IMR-90 (cell line): ENCODE data around the gene IRF2. TPM values are rescaled to one million over a fixed set of nuclear protein-coding genes. Genes with fewer than 3 reads are reported as not detected.

Experiments
- ATAC-seq: fragments of 200-7000 bp; cut with Tn5 transposase; 2 replicates; pipeline ENCODE4 v1.9.1; 2020; ENCODE audit warnings: low read depth, mild to moderate bottlenecking, moderate library complexity
- BruUV-seq: library from RNA; stranded (reverse); fragments of 400-500 nt; replicated peaks from 2 replicates; lab custom pipeline; 2021; lab: Mats Ljungman, UMichigan
- CTCF ChIA-PET: fragments of 300-600 bp; formaldehyde crosslinking; extraction: SDS; loops from one replicate; lab custom pipeline; 2021; ENCODE audit warnings: antibody characterized with exemption; lab: Yijun Ruan, JAX
- POLR2A ChIA-PET: fragments of 300-600 bp; sonication (Branson Sonifier 250); formaldehyde crosslinking; loops from one replicate; lab custom pipeline; 2022; ENCODE audit warnings: antibody characterized with exemption; ENCODE audit not compliant: unreplicated experiment; lab: Charles Lee
- DNase-seq: peaks from one replicate; pipeline ENCODE4 v3.0.0; 2013
- H2AFZ ChIP-seq: replicated peaks from 2 replicates; pipeline ENCODE3; 2013; ENCODE audit warnings: low read length, mild to moderate bottlenecking; ENCODE audit not compliant: poor library complexity
- H2AK5ac ChIP-seq: 2 replicates; pipeline ENCODE4 v1.6.1; 2013; ENCODE audit warnings: low read depth, low read length, inconsistent platforms
- H2AK9ac ChIP-seq: replicated peaks from 2 replicates; pipeline ENCODE3; 2013; ENCODE audit warnings: mild to moderate bottlenecking, low read depth, low read length, moderate library complexity; ENCODE audit not compliant: poor library complexity
- H2BK120ac ChIP-seq: 2 replicates; pipeline ENCODE4 v1.6.1; 2013; ENCODE audit warnings: low read depth, low read length, inconsistent platforms
- H2BK15ac ChIP-seq: 3 replicates; pipeline ENCODE4 v1.6.1; 2013; ENCODE audit warnings: low read depth, low read length, inconsistent platforms
- H2BK20ac ChIP-seq: 2 replicates; pipeline ENCODE4 v1.6.1; 2013; ENCODE audit warnings: low read depth, mild to moderate bottlenecking, inconsistent platforms, low read length, moderate library complexity
- H2BK5ac ChIP-seq: 2 replicates; pipeline ENCODE4 v1.6.1; 2013; ENCODE audit warnings: mild to moderate bottlenecking, low read depth, low read length, inconsistent platforms; ENCODE audit not compliant: poor library complexity, severe bottlenecking
- H3K14ac ChIP-seq: replicated peaks from 2 replicates; pipeline ENCODE4 v1.6.1; 2013; ENCODE audit warnings: low read depth, low read length, inconsistent platforms
- H3K18ac ChIP-seq: 2 replicates; pipeline ENCODE4 v1.6.1; 2013; ENCODE audit warnings: low read depth, low read length, control low read depth
- H3K23ac ChIP-seq: 2 replicates; pipeline ENCODE4 v1.6.1; 2013; ENCODE audit warnings: low read depth, low read length, inconsistent platforms
- H3K27ac ChIP-seq: 2 replicates; pipeline ENCODE4 v1.5.1; 2013; ENCODE audit warnings: mild to moderate bottlenecking, control low read depth, low read length; ENCODE audit not compliant: insufficient read depth
- H3K27me3 ChIP-seq: 2 replicates; pipeline ENCODE4 v1.6.1; 2013; ENCODE audit warnings: low read length; ENCODE audit not compliant: control insufficient read depth, insufficient read depth
- H3K36me3 ChIP-seq: 2 replicates; pipeline ENCODE4 v1.6.1; 2013; ENCODE audit warnings: low read length, mixed read lengths; ENCODE audit not compliant: control insufficient read depth, insufficient read depth
- H3K4ac ChIP-seq: 2 replicates; pipeline ENCODE4 v1.6.1; 2013; ENCODE audit warnings: low read depth, low read length, inconsistent platforms
- H3K4me1 ChIP-seq: 2 replicates; pipeline ENCODE4 v1.6.1; 2013; ENCODE audit warnings: low read length, mixed read lengths; ENCODE audit not compliant: control insufficient read depth, insufficient read depth
- H3K4me2 ChIP-seq: 2 replicates; pipeline ENCODE4 v1.6.1; 2013; ENCODE audit warnings: low read depth, mild to moderate bottlenecking, control low read depth, low read length, moderate library complexity
- H3K4me3 ChIP-seq: 2 replicates; pipeline ENCODE4 v1.5.1; 2013; ENCODE audit warnings: low read depth, mild to moderate bottlenecking, control low read depth, low read length, moderate library complexity; ENCODE audit not compliant: insufficient read depth
- H3K56ac ChIP-seq: 2 replicates; pipeline ENCODE4 v1.6.1; 2013; ENCODE audit warnings: low read length, inconsistent platforms; ENCODE audit not compliant: insufficient read depth; ENCODE audit errors: extremely low read depth
- H3K79me1 ChIP-seq, 2 experiments: 2 replicates each; pipeline ENCODE4 v1.6.1; 2013; ENCODE audit warnings: low read length in 2 of 2, inconsistent platforms in 1 of 2, low read depth in 1 of 2
- H3K9ac ChIP-seq: 2 replicates; pipeline ENCODE4 v1.6.1; 2013; ENCODE audit warnings: low read depth, low read length, control low read depth
- H3K9me1 ChIP-seq: 2 replicates; pipeline ENCODE4 v1.6.1; 2013; ENCODE audit warnings: low read length, inconsistent platforms; ENCODE audit not compliant: insufficient read depth
- H3K9me3 ChIP-seq: 2 replicates; pipeline ENCODE4 v1.6.1; 2013; ENCODE audit warnings: low read length; ENCODE audit not compliant: control insufficient read depth, insufficient read depth
- H4K20me1 ChIP-seq: 2 replicates; pipeline ENCODE4 v1.6.1; 2013; ENCODE audit warnings: low read length, inconsistent platforms; ENCODE audit not compliant: insufficient read depth
- H4K5ac ChIP-seq: 2 replicates; pipeline ENCODE4 v1.6.1; 2013; ENCODE audit warnings: mild to moderate bottlenecking, low read depth, low read length, control low read depth
- H4K8ac ChIP-seq, 2 experiments: 2 replicates each; pipeline ENCODE4 v1.6.1; 2013; ENCODE audit warnings: low read depth in 2 of 2, low read length in 2 of 2, control low read depth in 1 of 2, inconsistent platforms in 1 of 2
- H4K91ac ChIP-seq: 2 replicates; pipeline ENCODE4 v1.6.1; 2013; ENCODE audit warnings: low read depth, low read length, inconsistent platforms; ENCODE audit not compliant: insufficient read depth
- BHLHE40 ChIP-seq: fragments of 150-350 bp; IDR thresholded peaks from 2 replicates; pipeline ENCODE4 v1.6.1; 2016; ENCODE audit warnings: mild to moderate bottlenecking, low read depth, low read length
- CEBPB ChIP-seq: IDR thresholded peaks from 2 replicates; pipeline ENCODE4 v1.6.1; 2012; ENCODE audit warnings: low read depth, low read length, improper control_type of control experiment
- CHD1 ChIP-seq: IDR thresholded peaks from 2 replicates; pipeline ENCODE4 v1.6.1; 2012; ENCODE audit warnings: low read depth, low read length, improper control_type of control experiment
- CTCF ChIP-seq: conservative IDR thresholded peaks from 2 replicates; pipeline ENCODE4 v1.5.1; 2012; ENCODE audit warnings: mild to moderate bottlenecking, low read depth, low read length, improper control_type of control experiment
- FOS ChIP-seq: fragments of 150-350 bp; IDR thresholded peaks from 2 replicates; pipeline ENCODE4 v1.6.1; 2016; ENCODE audit warnings: low read depth, low read length
- MAFK ChIP-seq: IDR thresholded peaks from 2 replicates; pipeline ENCODE4 v1.6.1; 2012; ENCODE audit warnings: low read depth, low read length, improper control_type of control experiment
- POLR2A ChIP-seq: IDR thresholded peaks from 2 replicates; pipeline ENCODE4 v1.6.1; 2012; ENCODE audit warnings: mild to moderate bottlenecking, low read depth, low read length
- RAD21 ChIP-seq: IDR thresholded peaks from 2 replicates; pipeline ENCODE4 v1.6.1; 2012; ENCODE audit warnings: low read length, improper control_type of control experiment
- USF2 ChIP-seq: fragments of 150-350 bp; IDR thresholded peaks from 2 replicates; pipeline ENCODE4 v1.6.1; 2017; ENCODE audit warnings: mild to moderate bottlenecking, antibody characterized with exemption, low read length, low read depth
- WGBS, 2 experiments: methylation state at CpG; one replicate each; pipeline versions ENCODE4 v1.1.5 to v1.1.7; 2013; ENCODE audit warnings: missing lambda C conversion rate in 2 of 2; ENCODE audit not compliant: insufficient read length in 1 of 2; ENCODE audit errors: extremely low coverage in 2 of 2; 5-methylcytosine and 5-hydroxymethylcytosine counted together
- dilution Hi-C: fragments of 300-500 bp; cut with HindIII; formaldehyde crosslinking; loops from one replicate; pipeline ENCODE4 v1.14.3; 2018; ENCODE audit warnings: low sequenced_read_pairs; ENCODE audit not compliant: unreplicated experiment
- in situ Hi-C: fragments of 300-500 bp; cut with MboI; formaldehyde crosslinking; loops from 3 replicates; pipeline ENCODE4 v1.14.3; 2019; ENCODE audit warnings: low sequenced_read_pairs, inconsistent platforms, mixed read lengths
- intact Hi-C: fragments of 100-400 bp; cut with micrococcal nuclease; formaldehyde crosslinking; loops from 2 replicates; pipeline ENCODE4 v1.10.0; 2022
- polyA plus RNA-seq, 3 experiments: library from polyadenylated mRNA; depleted of rRNA; stranded (reverse); fragments of >200 nt; gene quantifications; 2 replicates each; pipeline ENCODE4 v1.2.3, GENCODE V29; 2012; ENCODE audit warnings: low replicate concordance in 1 of 3
- total RNA-seq: library from RNA; depleted of rRNA; stranded (reverse); fragments of >200 nt; gene quantifications from 2 replicates; pipeline ENCODE4 v1.2.3, GENCODE V29; 2012

The IRF2 gene
- total and polyA plus RNA-seq, 2 of the 4 experiments (the other 2 are of a cell fraction): 16.5 to 21.9 TPM

DNA sequence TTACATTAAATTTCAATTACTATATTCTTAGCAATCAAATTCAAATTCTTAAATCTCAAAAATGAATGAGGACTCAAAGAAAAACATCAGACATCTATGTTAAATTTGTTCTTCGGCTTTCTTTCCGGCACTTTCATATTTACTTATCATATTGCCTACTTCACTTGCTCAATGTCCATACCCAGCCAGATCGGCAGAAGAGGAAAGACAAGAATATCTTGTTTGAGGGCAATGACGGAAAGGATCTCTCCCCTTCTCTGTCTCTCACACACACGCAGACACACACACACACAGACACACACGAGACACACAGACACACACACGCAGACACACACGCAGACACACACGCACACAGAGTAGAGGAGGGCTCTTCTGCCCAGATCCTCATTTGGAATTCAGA, 13.2 kb upstream of the IRF2 start:
- H4K8ac ChIP-seq: no peak overlapping the region; a peak in 1 of 4 replicates
- 0 out of 2 replicates have a peak overlapping the region, but pooled peaks have one; percentile 38 for H3K23ac ChIP-seq
- no peak overlapping the region for H2BK5ac ChIP-seq
- no peaks in the 10 kb centered on the region for H3K9me3 ChIP-seq
- no peak overlapping the region for H3K56ac ChIP-seq
- peak overlapping the region; percentile 67 for H2AFZ ChIP-seq
- no peaks in the 10 kb centered on the region for H4K20me1 ChIP-seq
- H3K27me3 ChIP-seq: no peaks in the 10 kb centered on the region
- DNase-seq (no peak), ATAC-seq (no peak)
- dilution Hi-C loops: no loop called here
- H2BK15ac ChIP-seq: no peak overlapping the region
- no peak overlapping the region for H4K91ac ChIP-seq
- no peak overlapping the region for H3K14ac ChIP-seq
- no peak overlapping the region for H3K9ac ChIP-seq
- H3K36me3 ChIP-seq: no peaks in the 10 kb centered on the region
- in situ Hi-C loops: no loop called here
- H3K4me3 ChIP-seq: no peak overlapping the region
- H3K79me1 ChIP-seq: no peaks in the 10 kb centered on the region
- H3K4me1 ChIP-seq: no peaks in the 10 kb centered on the region
- H4K5ac ChIP-seq: no peak overlapping the region
- H2AK5ac ChIP-seq: no peak overlapping the region; the same call in 1 of the 2 replicates
- BruUV-seq: no TSS peak
- no peak overlapping the region for H2BK20ac ChIP-seq
- CTCF ChIA-PET: interaction anchor here (0.7 kb wide), 1 partner anchor 223 kb away, joined by 3 read pairs; no protein-coding TSS in a partner anchor
- H3K4me2 ChIP-seq: no peak overlapping the region
- intact Hi-C loops: no loop called here
- H3K9me1 ChIP-seq: no peaks in the 10 kb centered on the region
- H3K18ac ChIP-seq: no peak overlapping the region
- H2BK120ac ChIP-seq: no peak overlapping the region
- H3K27ac ChIP-seq: no peak overlapping the region
- POLR2A ChIA-PET: no interaction called here
- no peak overlapping the region for H3K4ac ChIP-seq
- TF ChIP-seq FOS (no peak), MAFK (no peak), CTCF (no peak), POLR2A (no peak), USF2 (no peak), BHLHE40 (no peak), CHD1 (no peak), CEBPB (no peak), RAD21 (no peak)
- H2AK9ac ChIP-seq: no peak overlapping the region
- 100% methylated on average over 1 of the region's 9 CpGs; no CpG with 5 or more reads in 1 of the 2 experiments for WGBS, 2 experiments
